Posterior cingulate gyrus (tissue), 11 donors: ENCODE data around the gene STN1.

Source experiments
- DNase-seq, 10 donors: peaks; one replicate each; pipeline versions ENCODE4 v3.0.0 to v3.0.0-alpha.2; 2020 to 2021; ENCODE audit warnings: mixed read lengths in 3 of 10
- intact Hi-C: fragments of 100-400 bp; cut with DNase I; formaldehyde crosslinking; loops from one replicate; pipeline ENCODE4 v1.15.1; 2023

The STN1 gene

GRCh38 chr10:103897241-103897774 lies 20.7 kb downstream of the STN1 start:
- intact Hi-C loops, result no loop called here
- DNase-seq, result no peak

- no peak for DNase-seq
- intact Hi-C loops, result no loop called here
Observed at GRCh38 chr10:103896225-103896624, 21.8 kb downstream of the STN1 start.

- no peak for DNase-seq
- intact Hi-C loops, result no loop called here
Observed at GRCh38 chr10:103895411-103896186, 22.4 kb downstream of the STN1 start.

GRCh38 chr10:103894441-103894864 lies 23.5 kb downstream of the STN1 start:
- no peak for DNase-seq
- intact Hi-C loops, result no loop called here

- intact Hi-C loops, result no loop called here
- DNase-seq, result no peak
Observed at GRCh38 chr10:103893817-103894216, 24.2 kb downstream of the STN1 start.

- DNase-seq, result no peak
- intact Hi-C loops, result no loop called here
Observed at GRCh38 chr10:103892181-103892580, 25.8 kb downstream of the STN1 start.

DNA sequence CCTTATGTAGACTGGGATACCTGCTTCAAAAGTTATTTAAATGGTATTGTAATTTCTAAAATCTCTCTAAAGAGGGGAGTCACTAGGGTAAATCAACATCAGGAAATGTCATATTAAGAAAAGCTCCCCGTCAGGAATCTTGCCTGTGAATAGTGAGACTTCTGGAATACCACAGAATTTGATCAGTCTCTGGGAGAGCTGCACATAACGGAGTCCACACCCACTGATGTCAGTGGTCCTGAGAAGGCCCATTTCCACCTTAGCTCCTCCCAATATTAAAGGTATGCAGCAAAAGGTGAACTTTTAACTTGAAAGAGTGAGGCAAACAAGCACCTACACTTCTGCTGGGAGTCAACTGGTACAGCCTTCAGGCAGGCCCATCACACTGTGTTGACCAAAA lies 27.3 kb downstream of the STN1 start:
- intact Hi-C loops, result no loop called here
- DNase-seq, result no peak

DNA sequence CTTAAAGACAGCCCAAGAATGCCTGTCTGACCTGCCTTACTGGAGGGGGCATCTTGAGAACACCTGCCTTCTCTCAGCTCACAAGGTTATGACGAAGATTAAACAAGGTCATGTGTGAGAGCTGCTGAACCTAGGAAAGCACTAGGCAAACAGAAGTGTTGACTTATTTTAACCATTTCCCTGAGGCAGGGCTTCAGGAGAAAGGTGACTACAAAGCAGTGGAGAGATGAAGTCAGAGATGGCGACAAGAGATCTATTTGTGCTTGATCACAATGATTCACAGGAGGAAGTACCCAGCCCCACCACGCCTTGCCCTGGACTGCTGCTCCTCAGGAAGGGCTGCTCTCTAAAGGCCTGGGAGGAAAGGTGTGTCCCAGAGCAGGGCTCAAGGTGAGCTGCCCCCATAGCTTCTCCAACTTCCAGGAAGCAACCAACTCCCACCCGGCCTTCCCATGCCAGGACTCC lies 27.8 kb downstream of the STN1 start:
- intact Hi-C loops, result no loop called here
- DNase-seq, result no peak

- intact Hi-C loops, result loop anchor here (2.0 to 10.0 kb wide), 2 partner anchors 136 to 234 kb away; partner anchors contain the start of gene SFR1
- no peak for DNase-seq
Observed at GRCh38 chr10:103889121-103889720, 28.8 kb downstream of the STN1 start.

- DNase-seq, result peak in 2 of 10 donors; percentile 21 to 31
- intact Hi-C loops, result loop anchor here (1.0 to 10.0 kb wide), 3 partner anchors 137 to 321 kb away; partner anchors contain the start of gene SFR1
Observed at GRCh38 chr10:103888113-103888841, 29.7 kb downstream of the STN1 start.

DNA sequence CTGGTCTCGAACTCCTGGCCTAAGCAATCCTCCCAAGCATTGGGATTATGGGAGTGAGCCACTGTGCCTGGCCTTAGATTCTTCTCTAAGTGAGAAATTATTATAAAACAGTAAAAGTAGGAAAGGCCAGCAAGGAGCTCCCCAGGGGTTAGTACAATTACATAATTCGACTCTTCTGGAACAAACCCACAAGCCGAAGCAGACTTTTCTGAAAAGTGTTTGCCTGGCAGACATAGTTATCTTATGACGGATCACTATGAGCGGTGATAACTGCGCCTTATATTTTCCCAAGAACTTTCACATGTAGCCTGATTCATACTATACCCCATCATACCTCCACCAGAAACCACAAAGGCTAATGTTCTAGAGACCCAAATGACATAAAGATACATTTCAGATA lies 32.4 kb downstream of the STN1 start:
- intact Hi-C loops, result loop anchor here (10.0 kb wide), 1 partner anchor 139 kb away; no protein-coding TSS in a partner anchor
- DNase-seq, result no peak

DNA sequence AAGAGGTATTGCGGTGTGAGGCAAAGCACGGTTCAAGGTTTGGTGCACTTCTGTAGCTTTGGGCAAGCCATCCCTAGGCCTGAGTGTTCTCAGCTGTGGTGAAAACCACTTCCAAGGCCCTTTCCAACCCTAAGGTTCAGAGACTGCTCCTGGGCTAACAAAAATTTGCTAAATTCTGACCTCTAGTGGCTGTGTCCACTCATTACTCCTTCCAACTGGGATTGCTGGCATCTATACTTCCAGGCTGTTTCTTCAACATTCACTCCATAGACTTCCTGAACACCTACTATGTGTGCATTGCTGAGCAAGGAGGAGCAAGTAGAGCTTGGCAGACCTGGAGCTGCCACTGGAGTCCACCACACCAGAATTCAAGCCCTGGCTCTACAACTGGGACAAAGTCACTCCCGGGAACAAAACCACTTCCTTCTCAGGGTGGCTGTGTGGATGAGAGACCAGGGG lies 33.3 kb downstream of the STN1 start:
- DNase-seq, result peak in 4 of 10 donors; percentile 11 to 45 (median 28)
- intact Hi-C loops, result loop anchor here (1.0 to 10.0 kb wide), 2 partner anchors 140 to 171 kb away; no protein-coding TSS in a partner anchor

DNA sequence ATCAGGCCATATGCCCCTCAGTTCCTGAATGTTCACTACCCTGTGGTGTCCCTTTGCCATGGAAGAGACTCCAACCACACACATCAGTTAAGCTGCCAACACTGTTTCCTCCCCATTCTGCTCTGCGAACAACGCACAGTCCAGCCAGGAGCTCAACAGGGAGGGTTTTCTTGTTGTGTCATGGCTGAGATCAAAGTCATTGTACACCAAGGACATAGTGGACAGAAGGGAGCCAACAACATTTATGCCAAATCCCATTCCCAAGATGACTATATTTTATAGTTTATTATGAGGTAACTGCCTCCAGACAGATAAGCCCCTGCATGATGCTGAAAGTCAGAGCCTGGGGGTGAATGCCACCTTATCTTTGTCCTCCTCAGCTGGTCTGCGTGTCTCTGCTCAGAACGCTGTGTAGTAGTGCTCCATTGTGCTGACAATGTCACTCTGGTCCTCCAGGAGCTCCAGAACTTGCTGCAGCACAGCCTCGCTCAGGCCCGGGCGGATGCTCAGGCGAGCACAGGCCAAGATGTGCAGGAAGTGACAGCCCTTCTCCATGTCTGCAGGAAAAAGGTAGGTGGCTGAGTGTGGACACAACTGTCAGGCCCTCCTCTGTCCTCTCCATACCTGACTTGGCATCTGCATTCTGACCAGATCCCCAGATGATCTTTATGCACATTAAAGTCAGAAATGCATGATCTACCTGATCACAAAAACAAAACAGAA lies 35.5 kb downstream of the STN1 start:
- no peak for DNase-seq
- intact Hi-C loops, result loop anchor here (10.0 kb wide), 1 partner anchor 142 kb away; no protein-coding TSS in a partner anchor

GRCh38 chr10:103881416-103882284 lies 36.3 kb downstream of the STN1 start:
- intact Hi-C loops, result loop anchor here (10.0 kb wide), 1 partner anchor 143 kb away; no protein-coding TSS in a partner anchor
- DNase-seq, result no peak

- intact Hi-C loops, result loop anchor here (10.0 kb wide), 1 partner anchor 145 kb away; no protein-coding TSS in a partner anchor
- DNase-seq, result no peak
Observed at GRCh38 chr10:103879831-103880230, 38.2 kb downstream of the STN1 start.

DNA sequence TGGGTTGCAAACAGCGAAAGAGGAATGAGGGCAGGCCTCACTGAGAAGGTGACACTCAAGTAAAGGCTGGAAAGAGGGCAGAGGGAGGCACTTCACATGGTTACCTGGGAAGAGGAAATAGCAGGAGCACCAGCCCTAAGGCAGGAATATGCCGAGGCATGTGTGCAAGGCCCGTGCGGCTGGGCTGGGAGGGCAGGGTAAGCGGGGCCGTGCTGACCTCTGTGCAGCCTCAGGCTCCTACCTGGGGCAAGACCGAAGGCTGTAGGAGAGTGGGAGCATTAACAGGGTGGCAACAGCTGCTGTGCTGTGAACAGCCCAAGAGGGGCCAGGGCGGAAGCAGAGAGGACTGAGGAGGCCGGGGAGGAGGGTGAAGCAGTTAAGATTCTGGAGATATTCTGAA lies 38.6 kb downstream of the STN1 start:
- intact Hi-C loops, result no loop called here

DNA sequence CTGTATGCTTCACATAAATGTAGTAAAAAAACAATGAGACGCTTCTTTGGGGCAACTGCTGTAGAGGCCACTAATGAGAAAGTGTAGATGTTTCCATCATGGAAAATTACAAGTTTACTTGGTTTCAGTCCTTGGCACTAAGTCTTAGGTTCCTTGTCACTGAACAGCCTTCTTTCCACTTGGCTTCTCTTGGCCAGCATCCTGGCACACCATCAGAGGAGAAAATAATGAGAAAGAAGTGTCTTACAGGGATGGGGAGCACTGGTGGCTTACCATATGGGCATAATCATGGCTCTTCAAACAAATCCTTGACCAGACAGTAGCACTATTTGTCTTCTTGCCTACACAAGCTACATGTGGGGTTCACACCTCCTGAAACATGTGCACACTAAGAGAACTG lies 40.1 kb downstream of the STN1 start:
- no peak for DNase-seq
- intact Hi-C loops, result no loop called here

More for the DNA sequence above, 38.6 kb downstream of the STN1 start:
- no peak for DNase-seq

DNA sequence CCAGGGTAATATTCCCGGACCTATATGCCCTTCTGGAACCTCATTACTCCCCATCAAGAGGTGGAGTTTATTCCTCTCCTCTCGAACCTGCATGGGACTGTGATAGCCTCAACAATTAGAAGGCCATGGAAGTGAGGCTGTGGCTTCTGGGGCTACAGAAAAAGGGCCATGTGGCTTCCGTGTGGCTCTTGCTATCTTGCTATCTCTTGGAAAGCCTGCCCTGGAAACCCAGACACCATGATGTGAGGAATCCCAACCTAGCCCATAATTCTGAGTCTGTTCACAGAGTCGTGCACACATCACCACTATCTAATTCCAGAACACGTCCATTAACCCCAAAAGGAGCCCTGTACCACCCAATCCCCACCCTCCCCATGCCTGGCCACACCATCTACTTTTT lies 41.8 kb downstream of the STN1 start:
- intact Hi-C loops, result no loop called here
- DNase-seq, result no peak

GRCh38 chr10:103874730-103875129 lies 43.3 kb downstream of the STN1 start:
- intact Hi-C loops, result no loop called here
- DNase-seq, result no peak
